Measurements from ENCODE around the gene GPA33.
A peak's percentile ranks its signal among the peaks of the same experiment; 100 is the strongest.
"Not testable (repeated sequence)": the region's sequence is repeated elsewhere in the genome, so short reads cannot be mapped to it uniquely, and the experiment has no call there.

GPA33 gene

GRCh38 chr1:167056529-167057231 is 33.5 kb downstream of the GPA33 start:
- DNase-seq (ENCODE audit: low spot score) = no peak

GRCh38 chr1:167054946-167055630 is 35.1 kb downstream of the GPA33 start:
- no peak for DNase-seq (ENCODE audit: low spot score)

- no peak for DNase-seq (ENCODE audit: low spot score)
Measured at GRCh38 chr1:167054531-167054930, 35.6 kb downstream of the GPA33 start.

GRCh38 chr1:167052389-167052788 is 37.8 kb downstream of the GPA33 start:
- peak; percentile 47 for DNase-seq (ENCODE audit: low spot score)

- no peak for DNase-seq (ENCODE audit: low spot score)
Measured at GRCh38 chr1:167051907-167052306, 38.3 kb downstream of the GPA33 start.

DNA sequence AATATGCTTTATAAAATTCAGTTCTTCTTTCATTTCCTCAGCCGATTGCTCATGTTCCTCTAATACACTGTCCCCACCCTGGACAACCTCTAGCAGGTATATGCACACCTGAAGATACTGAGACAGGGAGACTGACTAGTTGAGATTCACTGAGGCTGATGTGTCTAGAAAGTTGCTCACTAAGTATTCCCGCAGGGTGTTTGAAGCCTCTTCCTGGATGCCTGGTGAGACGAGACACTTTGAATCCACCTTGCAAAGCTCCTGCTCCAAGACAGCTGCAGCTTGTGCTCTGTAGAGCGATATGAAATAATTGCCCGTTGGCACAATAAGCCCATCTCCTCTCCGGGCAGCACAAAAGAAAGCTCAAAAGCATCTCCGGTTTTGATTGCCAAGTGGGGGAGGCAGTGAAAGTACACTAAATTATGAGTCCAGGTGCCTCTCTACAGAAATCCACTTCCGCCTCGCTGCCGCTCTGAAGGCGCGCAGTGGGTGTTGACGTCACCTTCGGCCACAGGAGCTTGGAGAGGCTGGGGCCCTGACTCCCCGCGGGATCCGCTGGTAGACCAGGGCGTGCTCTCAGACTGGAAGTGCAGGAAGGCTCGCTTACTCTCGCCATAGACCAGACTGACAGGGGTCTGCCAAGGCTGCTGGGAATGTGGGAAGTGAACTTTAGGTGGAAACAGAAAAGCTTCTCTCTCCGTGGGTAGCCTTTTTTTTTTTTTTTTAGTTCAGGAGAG is 46.3 kb downstream of the GPA33 start:
- DNase-seq (ENCODE audit: low spot score) = no peak

DNA sequence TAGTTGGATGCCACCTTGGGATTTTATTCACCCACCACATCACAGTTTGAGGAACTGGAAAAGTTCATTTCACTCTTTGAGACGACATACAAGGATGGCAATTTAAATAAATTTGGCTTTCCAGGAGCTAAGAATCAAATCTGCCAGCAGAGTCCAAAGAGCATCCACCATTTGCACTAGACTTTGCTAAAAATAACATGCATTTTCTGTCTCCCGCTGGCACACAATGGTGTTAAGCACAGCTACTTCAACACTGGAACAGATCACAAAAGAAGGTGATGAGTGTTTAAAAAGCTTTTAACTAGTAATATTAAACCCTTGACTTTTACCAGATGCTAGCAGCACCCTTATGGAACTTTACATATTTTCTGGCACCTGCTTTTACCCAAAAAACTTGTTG is 56.5 kb downstream of the GPA33 start:
- no peak for DNase-seq (ENCODE audit: low spot score)

DNA sequence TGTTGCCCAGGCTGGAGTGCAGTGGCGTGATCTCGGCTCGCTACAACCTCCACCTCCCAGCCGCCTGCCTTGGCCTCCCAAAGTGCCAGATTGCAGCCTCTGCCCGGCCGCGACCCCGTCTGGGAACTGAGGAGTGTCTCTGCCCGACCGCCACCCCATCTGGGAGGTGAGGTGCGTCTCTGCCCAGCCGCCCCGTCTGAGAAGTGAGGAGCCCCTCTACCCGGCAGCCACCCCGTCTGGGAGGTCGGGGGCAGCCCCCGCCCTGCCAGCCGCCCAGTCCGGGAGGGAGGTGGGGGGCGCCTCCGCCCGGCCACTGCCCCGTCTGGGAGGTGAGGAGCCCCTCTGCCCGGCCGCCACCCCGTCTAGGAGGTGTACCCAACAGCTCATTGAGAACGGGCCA is 60.6 kb downstream of the GPA33 start:
- DNase-seq (ENCODE audit: low spot score) = not testable (repeated sequence)

GRCh38 chr1:167022384-167022783 is 67.8 kb downstream of the GPA33 start:
- no peak for DNase-seq (ENCODE audit: low spot score)

DNA sequence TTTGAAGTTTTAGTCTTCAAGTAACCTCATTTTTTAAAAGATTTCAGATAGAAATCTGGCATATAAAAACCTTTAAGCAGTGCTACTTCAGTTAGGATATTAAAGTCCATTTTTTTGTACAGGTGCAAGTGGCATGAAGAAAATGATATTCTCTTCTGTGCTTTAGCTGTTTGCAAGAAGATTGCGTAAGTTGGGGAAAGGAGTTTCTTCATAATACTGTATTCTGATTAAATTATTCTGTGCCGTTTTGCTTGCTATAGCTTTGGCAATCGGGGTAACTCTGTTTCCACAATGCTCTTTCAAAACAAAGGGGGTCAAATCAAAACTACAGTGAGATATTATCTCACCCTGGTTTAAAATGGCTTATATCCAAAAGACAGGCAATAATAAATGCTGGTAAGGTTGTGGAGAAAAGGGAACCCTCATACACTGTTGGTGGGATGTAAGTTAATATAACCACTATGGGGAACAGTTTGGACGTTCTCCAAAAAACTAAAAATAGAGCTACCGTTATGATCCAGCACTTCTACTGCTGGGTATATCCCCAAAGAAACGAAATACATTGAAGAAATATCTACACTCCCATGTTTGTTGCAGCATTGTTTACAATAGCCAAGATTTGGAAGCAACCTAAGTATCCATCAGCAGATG is 74.0 kb downstream of the GPA33 start:
- no peak for DNase-seq (ENCODE audit: low spot score)

GRCh38 chr1:167013108-167013929 is 76.9 kb downstream of the GPA33 start:
- DNase-seq (ENCODE audit: low spot score) = no peak

- no peak for DNase-seq (ENCODE audit: low spot score)
Measured at GRCh38 chr1:167012570-167012969, 77.6 kb downstream of the GPA33 start.

DNA sequence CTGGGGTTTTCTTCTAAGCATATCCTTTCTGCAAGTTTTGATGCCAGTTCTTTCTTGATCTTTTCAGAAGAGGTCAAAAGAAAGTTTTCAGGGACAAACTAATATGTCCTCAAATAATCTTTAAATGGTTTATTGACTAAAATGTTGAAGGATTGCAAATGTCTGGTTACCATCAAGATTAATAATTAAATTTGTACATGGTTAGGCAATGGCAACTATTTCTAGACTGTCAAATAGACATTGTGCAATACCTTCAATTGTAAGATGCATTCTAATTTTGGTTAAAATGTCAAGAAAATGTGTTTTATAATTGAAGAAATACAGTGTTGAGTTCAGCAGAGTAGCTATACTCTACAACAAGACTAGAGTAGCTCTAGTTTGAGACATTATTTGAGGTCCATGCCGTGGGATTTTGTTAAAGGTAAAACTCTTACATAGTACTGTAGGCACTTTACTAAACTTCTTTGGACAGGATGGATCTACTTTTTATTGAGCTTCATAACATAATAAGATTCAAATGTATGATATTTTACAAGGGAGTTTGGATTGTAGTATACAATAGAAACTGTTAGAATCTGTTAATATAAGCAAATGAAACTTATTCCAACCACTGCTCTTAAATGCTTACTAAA is 78.5 kb downstream of the GPA33 start:
- no peak for DNase-seq (ENCODE audit: low spot score)

DNA sequence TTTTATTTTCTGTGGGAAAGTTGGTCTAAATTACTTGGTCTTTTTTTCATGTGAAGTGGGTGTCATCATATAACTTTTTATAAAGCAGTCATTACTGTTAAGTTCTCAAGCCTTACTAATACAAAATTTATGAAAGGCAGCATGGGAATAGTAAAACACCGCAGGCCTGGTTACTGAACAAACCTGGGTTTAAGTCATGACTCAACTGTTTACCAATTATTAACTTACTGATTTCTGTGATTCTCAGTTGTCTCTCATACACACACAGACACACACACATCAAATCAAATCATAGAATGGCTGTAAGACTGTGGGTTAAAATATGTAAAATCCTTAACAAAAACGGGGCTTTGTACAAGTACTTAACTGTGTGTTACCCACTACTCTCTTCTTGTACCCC is 86.5 kb downstream of the GPA33 start:
- DNase-seq (ENCODE audit: low spot score) = no peak
